Rectal smooth muscle tissue (tissue), 1 donor: ENCODE measurements around the gene ARPC1B.
"Not testable (repeated sequence)": the region's sequence is repeated elsewhere in the genome, so short reads cannot be mapped to it uniquely, and the experiment has no call there.

ENCODE experiments used
- H3K27ac ChIP-seq: one replicate; pipeline ENCODE4 v1.7.0; 2013; ENCODE audit warnings: low read depth, low read length, inconsistent platforms
- H3K27me3 ChIP-seq: one replicate; pipeline ENCODE4 v1.7.0; 2013; ENCODE audit warnings: low read length; ENCODE audit not compliant: control insufficient read depth, insufficient read depth
- H3K36me3 ChIP-seq: one replicate; pipeline ENCODE4 v1.7.0; 2013; ENCODE audit warnings: low read length; ENCODE audit not compliant: control insufficient read depth, insufficient read depth
- H3K4me1 ChIP-seq: one replicate; pipeline ENCODE4 v1.7.0; 2013; ENCODE audit warnings: low read length; ENCODE audit not compliant: control insufficient read depth, insufficient read depth
- H3K4me3 ChIP-seq: one replicate; pipeline ENCODE4 v1.7.0; 2013; ENCODE audit warnings: low read length
- H3K9ac ChIP-seq: one replicate; pipeline ENCODE4 v1.7.0; 2013; ENCODE audit warnings: low read length

ARPC1B gene

DNA sequence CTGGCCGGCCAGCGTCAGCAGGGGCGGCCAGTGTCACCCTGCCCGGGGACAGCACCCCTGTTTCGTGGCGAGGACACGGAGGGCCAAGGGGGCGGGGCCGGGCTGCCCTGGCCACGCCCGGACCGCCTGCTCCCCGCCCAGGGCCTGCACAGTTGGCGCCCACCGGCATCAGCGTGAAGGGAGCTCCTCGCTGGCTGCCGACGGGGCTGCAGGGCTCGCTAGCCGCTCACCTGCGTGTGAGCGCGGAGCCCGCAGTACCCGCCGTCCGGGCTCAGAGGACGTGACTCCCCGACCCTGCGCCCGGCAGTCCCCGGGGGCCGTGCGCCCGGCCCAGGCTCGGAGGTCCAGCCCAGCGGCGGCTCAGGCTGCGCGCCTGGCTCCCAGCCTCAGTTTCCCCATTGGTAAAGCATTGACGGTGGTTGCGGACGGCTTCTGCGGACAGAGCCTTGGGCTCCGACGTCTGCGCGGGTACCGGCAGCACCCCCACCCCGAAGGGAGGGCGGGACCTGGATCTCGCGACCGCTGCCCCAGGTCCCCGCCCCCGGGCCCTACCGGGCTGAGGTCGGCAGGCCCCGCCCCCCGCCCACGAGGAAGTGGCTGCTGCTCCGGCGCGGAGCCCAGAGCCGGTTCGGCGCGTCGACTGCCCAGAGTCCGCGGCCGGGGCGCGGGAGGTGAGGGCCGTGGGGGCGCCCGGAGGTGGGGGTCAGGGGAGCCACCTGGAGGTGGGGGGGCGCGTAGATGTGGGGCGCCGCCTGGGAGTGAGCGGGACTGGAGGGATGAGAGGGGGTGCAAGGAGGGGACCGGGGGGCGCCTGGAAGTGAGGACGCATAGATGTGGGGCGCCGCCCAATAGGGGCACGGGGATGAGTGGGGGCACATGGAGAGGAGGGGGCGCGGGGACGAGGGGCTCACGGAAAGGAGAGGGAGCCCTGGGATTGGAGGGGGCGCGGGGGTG, at the start of gene ARPC1B:
Gene ARPC1B (plus strand): TSS at position 620 of the 954 bp plus-strand sequence. CDS start 10,985 bp downstream, outside the sequence.
- no peak within 1 kb of the TSS for H3K9ac ChIP-seq

GRCh38 chr7:99325001-99325493, 49.5 kb upstream of the ARPC1B start:
- peak overlapping the region; percentile 98 for H3K4me3 ChIP-seq
- no peaks in the 10 kb centered on the region for H3K27me3 ChIP-seq
- H3K9ac ChIP-seq = peak overlapping the region; percentile 91
- H3K36me3 ChIP-seq = no peaks in the 10 kb centered on the region
- H3K4me1 ChIP-seq = peaks cover 6% of the 10 kb centered on the region
- H3K27ac ChIP-seq = peak overlapping the region; percentile 87

More for the DNA sequence above, at the start of gene ARPC1B:
- no peaks in the 10 kb centered on the region for H3K27me3 ChIP-seq
- peak within 1 kb of the TSS; percentile 72 for H3K4me3 ChIP-seq
- peak within 1 kb of the TSS; percentile 74 for H3K27ac ChIP-seq
- H3K36me3 ChIP-seq = peaks cover under 1% of the 10 kb centered on the region
- H3K4me1 ChIP-seq = peaks cover 4% of the 10 kb centered on the region

- H3K4me1 ChIP-seq = peaks cover 6% of the 10 kb centered on the region
- H3K27ac ChIP-seq = peak within 1 kb of the TSS; percentile 87
- H3K9ac ChIP-seq = peak within 1 kb of the TSS; percentile 91
- peak within 1 kb of the TSS; percentile 98 for H3K4me3 ChIP-seq
- no peaks in the 10 kb centered on the region for H3K36me3 ChIP-seq
- H3K27me3 ChIP-seq = no peaks in the 10 kb centered on the region
These were observed 48.7 kb upstream of the ARPC1B start, which contains the start of gene ARPC1A for GRCh38 chr7:99325592-99326407. Gene ARPC1A (plus strand): TSS chr7:99325898. CDS start chr7:99333354, 7,456 bp downstream.

DNA sequence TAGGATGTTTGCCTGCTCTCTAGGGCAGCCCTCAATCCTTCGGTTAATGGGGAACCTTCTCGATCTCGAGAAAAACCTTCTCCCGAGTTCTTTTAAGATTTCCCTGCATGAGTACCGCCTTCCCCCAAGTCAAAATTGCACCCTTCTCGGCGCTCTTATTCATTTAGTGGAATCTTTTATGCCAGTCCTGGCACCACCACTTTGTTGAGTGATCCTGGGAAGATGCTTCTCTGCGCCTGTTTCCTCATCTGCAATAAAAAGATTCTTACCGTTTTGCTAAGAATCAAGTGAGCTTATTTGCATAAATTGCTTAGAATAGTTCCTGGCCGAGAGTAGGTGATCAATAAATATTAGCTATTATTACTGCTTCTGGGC, 48.1 kb upstream of the ARPC1B start:
- H3K27me3 ChIP-seq = no peaks in the 10 kb centered on the region
- H3K27ac ChIP-seq = no peak overlapping the region
- peaks cover 6% of the 10 kb centered on the region for H3K4me1 ChIP-seq
- H3K4me3 ChIP-seq = peak overlapping the region; percentile 98
- H3K36me3 ChIP-seq = no peaks in the 10 kb centered on the region
- H3K9ac ChIP-seq = peak overlapping the region; percentile 91

GRCh38 chr7:99330314-99330961, 44.1 kb upstream of the ARPC1B start:
- not testable (repeated sequence) for H3K4me3 ChIP-seq, H3K9ac ChIP-seq, H3K36me3 ChIP-seq, H3K4me1 ChIP-seq, H3K27me3 ChIP-seq, H3K27ac ChIP-seq

- no peaks in the 10 kb centered on the region for H3K27me3 ChIP-seq
- no peak overlapping the region for H3K9ac ChIP-seq
These were observed 43.5 kb upstream of the ARPC1B start for GRCh38 chr7:99331002-99331401.

DNA sequence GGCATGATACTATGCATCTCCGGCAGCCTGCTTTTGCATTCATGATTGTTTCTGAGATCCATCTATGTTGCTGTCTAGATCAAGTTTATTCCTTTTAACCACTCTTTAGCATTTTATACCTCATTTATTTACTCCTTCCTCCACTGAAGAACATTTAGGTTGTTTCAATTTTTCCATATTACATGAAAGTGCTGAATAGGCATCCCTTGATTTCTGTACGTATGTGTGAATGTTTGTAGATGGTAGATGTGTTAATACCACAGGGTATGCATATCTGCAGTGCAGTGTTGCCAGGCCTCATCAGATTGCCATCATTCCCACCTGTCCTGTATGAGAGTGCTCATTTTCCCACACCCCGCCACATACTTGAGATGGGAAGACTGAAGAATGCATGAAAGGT, 34.9 kb upstream of the ARPC1B start:
- H3K27me3 ChIP-seq = no peaks in the 10 kb centered on the region
- H3K36me3 ChIP-seq = peaks cover 13% of the 10 kb centered on the region
- H3K4me3 ChIP-seq = no peak overlapping the region
- no peaks in the 10 kb centered on the region for H3K4me1 ChIP-seq
- H3K9ac ChIP-seq = no peak overlapping the region
- H3K27ac ChIP-seq = no peak overlapping the region

More at GRCh38 chr7:99331002-99331401, 43.5 kb upstream of the ARPC1B start:
- H3K36me3 ChIP-seq = peaks cover 3% of the 10 kb centered on the region
- no peak overlapping the region for H3K27ac ChIP-seq
- no peak overlapping the region for H3K4me3 ChIP-seq
- peaks cover 4% of the 10 kb centered on the region for H3K4me1 ChIP-seq

GRCh38 chr7:99340659-99341058, 33.9 kb upstream of the ARPC1B start:
- no peak overlapping the region for H3K4me3 ChIP-seq
- no peak overlapping the region for H3K9ac ChIP-seq
- H3K36me3 ChIP-seq = peaks cover 16% of the 10 kb centered on the region
- H3K4me1 ChIP-seq = no peaks in the 10 kb centered on the region
- no peak overlapping the region for H3K27ac ChIP-seq
- no peaks in the 10 kb centered on the region for H3K27me3 ChIP-seq

DNA sequence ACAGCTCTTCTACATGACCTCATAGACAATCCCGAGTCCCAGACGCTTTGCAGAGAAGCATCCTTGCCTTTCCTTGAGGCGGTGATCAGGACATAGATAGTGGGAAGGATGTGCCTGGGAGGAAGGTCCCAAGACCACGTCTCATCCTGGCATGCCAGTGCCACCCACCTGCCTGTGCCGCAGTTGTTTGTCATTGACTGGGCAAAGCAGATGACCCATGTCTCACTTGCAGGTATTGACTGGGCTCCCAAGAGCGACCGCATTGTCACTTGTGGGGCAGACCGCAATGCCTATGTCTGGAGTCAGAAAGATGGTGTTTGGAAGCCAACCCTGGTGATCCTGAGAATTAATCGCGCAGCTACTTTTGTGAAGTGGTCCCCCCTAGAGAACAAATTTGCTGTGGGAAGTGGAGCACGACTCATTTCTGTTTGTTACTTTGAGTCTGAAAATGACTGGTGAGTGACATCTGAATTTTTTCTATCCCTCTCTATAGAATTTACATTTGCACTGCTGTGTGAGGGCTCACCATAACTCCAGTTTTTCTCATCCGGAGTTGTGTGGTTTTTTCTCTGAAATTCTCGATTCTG, 30.4 kb upstream of the ARPC1B start:
- Histone ChIP-seq H3K27me3 (no peaks in the 10 kb centered on the region), H3K27ac (no peak overlapping the region), H3K4me1 (no peaks in the 10 kb centered on the region), H3K4me3 (no peak overlapping the region), H3K9ac (no peak overlapping the region), H3K36me3 (peaks cover 20% of the 10 kb centered on the region)

DNA sequence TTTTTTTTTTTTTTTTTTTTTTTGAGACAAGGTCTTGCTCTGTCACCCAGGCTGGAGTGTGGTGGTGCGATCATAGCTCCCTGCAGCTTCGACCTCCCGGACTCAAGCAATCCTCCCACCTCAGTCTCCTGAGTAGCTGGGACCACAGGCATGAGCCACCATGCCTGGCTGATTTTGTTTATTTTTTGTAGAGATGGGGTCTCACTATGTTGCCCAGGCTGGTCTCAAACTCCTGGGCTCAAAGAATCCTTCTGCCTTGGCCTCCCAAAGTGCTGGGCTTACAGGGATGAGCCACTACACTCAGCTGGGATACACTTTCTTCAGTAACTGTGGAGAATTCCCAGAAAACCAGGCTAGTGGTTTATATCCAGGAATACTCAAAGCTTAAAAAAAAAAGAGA, 23.9 kb upstream of the ARPC1B start:
- not testable (repeated sequence) for H3K27ac ChIP-seq, H3K9ac ChIP-seq, H3K4me1 ChIP-seq, H3K4me3 ChIP-seq, H3K27me3 ChIP-seq
- peaks cover 13% of the 10 kb centered on the region for H3K36me3 ChIP-seq

GRCh38 chr7:99352247-99352646, 22.3 kb upstream of the ARPC1B start:
- no peaks in the 10 kb centered on the region for H3K27me3 ChIP-seq
- peaks cover 18% of the 10 kb centered on the region for H3K36me3 ChIP-seq
- H3K9ac ChIP-seq = no peak overlapping the region
- no peaks in the 10 kb centered on the region for H3K4me1 ChIP-seq
- H3K4me3 ChIP-seq = no peak overlapping the region
- no peak overlapping the region for H3K27ac ChIP-seq
